GM12891 (cell line): ENCODE results near the gene FZD10.

Experiments
- PAX5 ChIP-seq: IDR thresholded peaks from 2 replicates; pipeline ENCODE4 v1.6.1; 2011; ENCODE audit warnings: low read length, moderate library complexity, mild to moderate bottlenecking; ENCODE audit not compliant: insufficient read depth, severe bottlenecking
- POLR2A ChIP-seq: IDR thresholded peaks from 2 replicates; pipeline ENCODE4 v1.6.1; 2011; ENCODE audit warnings: low read depth, low read length, control low read depth
- POLR2AphosphoS5 ChIP-seq: IDR thresholded peaks from 2 replicates; pipeline ENCODE4 v1.6.1; 2011; ENCODE audit warnings: low read depth, low read length, control low read depth

DNA sequence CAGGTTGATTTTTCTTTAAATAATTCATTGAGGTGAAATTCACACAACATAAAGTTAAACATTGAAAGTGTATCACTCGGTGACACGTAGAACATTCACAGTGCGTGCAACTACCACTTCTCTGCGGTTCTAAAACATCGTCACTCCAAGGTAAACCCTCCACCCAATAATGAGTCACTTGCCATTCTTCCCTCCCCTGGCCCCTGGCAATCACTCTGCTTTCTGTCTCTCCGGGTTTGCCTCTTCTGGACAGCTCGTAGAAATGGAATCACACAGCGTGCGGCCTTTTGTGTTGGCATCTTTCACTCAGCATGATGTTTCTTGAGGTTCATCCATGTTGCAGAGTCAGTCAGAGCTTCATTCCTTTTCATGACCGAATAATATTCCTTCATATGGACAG, 18.9 kb downstream of the FZD10 start:
- no peak for TF ChIP-seq PAX5
- TF ChIP-seq POLR2A = no peak
- no peak for TF ChIP-seq POLR2AphosphoS5
